Activated naive CD8-positive, alpha-beta T cell treated with anti-CD3 and anti-CD28 coated beads for 36 hours (primary cell): ENCODE results near the gene NUP214. TPM values are rescaled to one million over a fixed set of nuclear protein-coding genes. Genes with fewer than 3 reads are reported as not detected.

Experiments used
- DNase-seq: peaks from one replicate; pipeline ENCODE4 v3.0.0; 2021
- H3K27ac Mint-ChIP-seq: one replicate; pipeline ENCODE4 v1.8.0; 2022; ENCODE audit warnings: mild to moderate bottlenecking, moderate library complexity, mixed read lengths
- H3K27me3 Mint-ChIP-seq: one replicate; pipeline ENCODE4 v1.8.0; 2022; ENCODE audit warnings: mild to moderate bottlenecking, mixed read lengths
- H3K36me3 Mint-ChIP-seq: one replicate; pipeline ENCODE4 v1.8.0; 2021; ENCODE audit warnings: mild to moderate bottlenecking, mixed read lengths
- H3K4me1 Mint-ChIP-seq: one replicate; pipeline ENCODE4 v1.8.0; 2021; ENCODE audit warnings: mixed read lengths
- H3K4me3 Mint-ChIP-seq: one replicate; pipeline ENCODE4 v1.8.0; 2022; ENCODE audit warnings: mild to moderate bottlenecking, moderate library complexity, mixed read lengths
- H3K9me3 Mint-ChIP-seq: one replicate; pipeline ENCODE4 v1.8.0; 2022; ENCODE audit warnings: mixed read lengths
- total RNA-seq, 2 experiments: library from RNA; stranded (reverse); gene quantifications; one replicate each; pipeline ENCODE4 v1.2.3, GENCODE V29; 2021

The NUP214 gene
- total RNA-seq, 2 experiments from 2014 or later, result 68.2 to 73.2 TPM

- Mint-ChIP-seq H3K36me3 (peaks cover 5% of the 10 kb centered on the region), H3K27ac (no peak overlapping the region), H3K27me3 (peaks cover 12% of the 10 kb centered on the region), H3K9me3 (no peaks in the 10 kb centered on the region), H3K4me1 (peaks cover 6% of the 10 kb centered on the region), H3K4me3 (no peak overlapping the region)
- DNase-seq, result no peak
Observed at GRCh38 chr9:131120620-131121228, 4.7 kb upstream of the NUP214 start.

- Mint-ChIP-seq H3K27me3 (peaks cover 12% of the 10 kb centered on the region), H3K36me3 (peaks cover 9% of the 10 kb centered on the region), H3K27ac (no peak overlapping the region), H3K4me1 (peaks cover 12% of the 10 kb centered on the region), H3K9me3 (no peaks in the 10 kb centered on the region), H3K4me3 (no peak overlapping the region)
- DNase-seq, result no peak
Observed at GRCh38 chr9:131121346-131121745, 4.0 kb upstream of the NUP214 start.

DNA sequence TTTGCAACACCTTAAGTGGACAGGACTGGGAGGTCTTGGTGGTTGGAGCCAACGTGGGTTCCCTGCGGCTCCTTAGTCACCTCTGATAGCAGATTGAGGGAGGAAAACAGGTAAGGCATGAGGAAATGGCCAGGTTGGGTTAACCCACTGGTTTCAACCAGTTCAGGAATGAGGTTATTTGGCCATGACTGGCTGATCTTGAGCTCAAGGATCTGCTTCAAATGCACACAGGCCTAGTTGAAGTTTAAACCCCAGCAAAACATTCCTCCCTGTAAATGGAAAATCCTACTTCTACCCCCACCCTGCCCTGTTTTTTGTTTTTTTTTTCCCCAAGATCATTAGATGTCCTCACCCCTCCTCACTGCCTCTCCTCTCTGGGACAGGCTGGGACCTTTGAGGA is 3.2 kb upstream of the NUP214 start:
- Mint-ChIP-seq H3K36me3 (peaks cover 9% of the 10 kb centered on the region), H3K27me3 (peaks cover 8% of the 10 kb centered on the region), H3K4me1 (peaks cover 18% of the 10 kb centered on the region), H3K27ac (no peak overlapping the region), H3K4me3 (no peak overlapping the region), H3K9me3 (no peaks in the 10 kb centered on the region)
- DNase-seq, result no peak

- DNase-seq, result no peak
- Mint-ChIP-seq H3K27me3 (no peaks in the 10 kb centered on the region), H3K4me3 (peak overlapping the region; percentile 93), H3K36me3 (peaks cover 22% of the 10 kb centered on the region), H3K27ac (peak overlapping the region; percentile 96), H3K9me3 (no peaks in the 10 kb centered on the region), H3K4me1 (peaks cover 31% of the 10 kb centered on the region)
Observed at GRCh38 chr9:131125038-131125287, 423 bp upstream of the NUP214 start.

DNA sequence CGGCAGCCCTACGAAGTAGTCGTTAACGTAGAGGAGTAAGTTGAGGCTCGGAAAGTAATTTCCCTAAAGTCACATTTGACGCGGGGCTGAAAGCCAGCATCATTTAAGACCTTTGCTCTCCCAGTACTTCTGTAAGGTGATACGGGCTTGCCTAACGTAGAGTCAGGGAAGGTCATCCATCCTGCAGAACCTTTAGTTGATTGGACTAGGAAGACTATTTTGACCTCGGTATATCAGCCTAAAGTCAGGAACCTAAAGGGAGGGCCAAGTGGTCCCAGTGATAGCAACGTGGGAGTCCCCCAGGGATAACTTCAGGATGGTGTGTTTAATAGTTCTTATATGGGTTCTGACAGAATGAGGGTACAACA is 657 bp downstream of the NUP214 start:
- no peaks in the 10 kb centered on the region for H3K9me3 Mint-ChIP-seq
- H3K4me1 Mint-ChIP-seq, result peaks cover 35% of the 10 kb centered on the region
- H3K27ac Mint-ChIP-seq, result peak overlapping the region; percentile 96
- no peaks in the 10 kb centered on the region for H3K27me3 Mint-ChIP-seq
- H3K36me3 Mint-ChIP-seq, result peaks cover 24% of the 10 kb centered on the region
- H3K4me3 Mint-ChIP-seq, result peak overlapping the region; percentile 93
- DNase-seq, result no peak

- Mint-ChIP-seq H3K27me3 (no peaks in the 10 kb centered on the region), H3K4me1 (peaks cover 39% of the 10 kb centered on the region), H3K27ac (no peak overlapping the region), H3K9me3 (no peaks in the 10 kb centered on the region), H3K36me3 (peaks cover 35% of the 10 kb centered on the region), H3K4me3 (no peak overlapping the region)
- DNase-seq, result no peak
Observed at GRCh38 chr9:131129183-131129582, 3.8 kb downstream of the NUP214 start.

DNA sequence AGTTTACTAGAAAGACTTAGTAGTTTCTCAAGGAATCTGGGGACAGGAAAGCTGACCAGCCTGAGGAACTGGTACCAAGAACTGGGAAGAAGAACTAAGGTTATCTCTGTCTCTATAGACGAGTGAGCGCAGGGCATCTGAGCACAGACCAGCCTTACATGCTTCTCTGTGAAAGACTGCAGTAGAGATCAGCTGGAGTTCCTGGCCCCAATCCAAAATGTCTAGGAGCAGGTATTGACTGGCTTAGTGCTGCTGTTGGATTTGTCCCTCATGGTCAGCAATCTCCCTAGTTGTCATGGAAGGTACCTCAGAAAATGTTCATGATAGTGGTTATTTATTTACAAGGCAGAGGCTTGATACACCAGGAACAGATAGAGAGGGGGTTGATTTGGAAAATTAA is 13.3 kb downstream of the NUP214 start:
- Mint-ChIP-seq H3K9me3 (no peaks in the 10 kb centered on the region), H3K36me3 (peaks cover 25% of the 10 kb centered on the region), H3K27ac (no peak overlapping the region)

GRCh38 chr9:131140112-131140511 is 14.7 kb downstream of the NUP214 start:
- DNase-seq, result no peak
- Mint-ChIP-seq H3K27ac (no peak overlapping the region), H3K9me3 (no peaks in the 10 kb centered on the region), H3K36me3 (peaks cover 25% of the 10 kb centered on the region), H3K4me3 (no peak overlapping the region), H3K4me1 (no peaks in the 10 kb centered on the region), H3K27me3 (no peaks in the 10 kb centered on the region)

More for the DNA sequence above, 13.3 kb downstream of the NUP214 start:
- Mint-ChIP-seq H3K4me3 (no peak overlapping the region), H3K4me1 (no peaks in the 10 kb centered on the region), H3K27me3 (no peaks in the 10 kb centered on the region)
- no peak for DNase-seq

DNA sequence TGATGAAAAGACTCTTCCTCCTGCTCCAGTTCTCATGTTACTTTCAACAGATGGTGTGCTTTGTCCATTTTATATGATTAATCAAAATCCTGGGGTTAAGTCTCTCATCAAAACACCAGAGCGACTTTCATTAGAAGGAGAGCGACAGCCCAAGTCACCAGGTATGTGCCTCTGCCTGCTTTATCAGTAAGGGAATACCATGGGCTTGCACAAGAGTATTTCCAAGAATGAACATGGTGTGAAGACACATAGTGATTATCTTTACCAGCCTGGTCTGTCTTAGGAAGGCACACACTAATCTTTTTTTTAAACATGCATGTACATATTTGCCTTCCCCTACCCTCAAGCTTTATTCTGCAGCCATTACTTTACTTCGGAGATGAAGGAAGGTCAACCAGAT is 15.2 kb downstream of the NUP214 start:
- H3K36me3 Mint-ChIP-seq, result peaks cover 25% of the 10 kb centered on the region
- no peaks in the 10 kb centered on the region for H3K27me3 Mint-ChIP-seq
- no peak for DNase-seq
- H3K27ac Mint-ChIP-seq, result no peak overlapping the region
- H3K4me3 Mint-ChIP-seq, result no peak overlapping the region
- H3K9me3 Mint-ChIP-seq, result no peaks in the 10 kb centered on the region
- H3K4me1 Mint-ChIP-seq, result no peaks in the 10 kb centered on the region

- H3K9me3 Mint-ChIP-seq, result no peaks in the 10 kb centered on the region
- no peak overlapping the region for H3K27ac Mint-ChIP-seq
- no peaks in the 10 kb centered on the region for H3K4me1 Mint-ChIP-seq
- no peak for DNase-seq
- H3K36me3 Mint-ChIP-seq, result peaks cover 24% of the 10 kb centered on the region
- no peaks in the 10 kb centered on the region for H3K27me3 Mint-ChIP-seq
- H3K4me3 Mint-ChIP-seq, result no peak overlapping the region
Observed at GRCh38 chr9:131142160-131142559, 16.8 kb downstream of the NUP214 start.

GRCh38 chr9:131144201-131144600 is 18.8 kb downstream of the NUP214 start:
- Mint-ChIP-seq H3K27me3 (no peaks in the 10 kb centered on the region), H3K27ac (peak overlapping the region; percentile 43), H3K36me3 (peaks cover 19% of the 10 kb centered on the region), H3K4me3 (no peak overlapping the region), H3K9me3 (no peaks in the 10 kb centered on the region), H3K4me1 (peaks cover 6% of the 10 kb centered on the region)
- DNase-seq, result no peak

DNA sequence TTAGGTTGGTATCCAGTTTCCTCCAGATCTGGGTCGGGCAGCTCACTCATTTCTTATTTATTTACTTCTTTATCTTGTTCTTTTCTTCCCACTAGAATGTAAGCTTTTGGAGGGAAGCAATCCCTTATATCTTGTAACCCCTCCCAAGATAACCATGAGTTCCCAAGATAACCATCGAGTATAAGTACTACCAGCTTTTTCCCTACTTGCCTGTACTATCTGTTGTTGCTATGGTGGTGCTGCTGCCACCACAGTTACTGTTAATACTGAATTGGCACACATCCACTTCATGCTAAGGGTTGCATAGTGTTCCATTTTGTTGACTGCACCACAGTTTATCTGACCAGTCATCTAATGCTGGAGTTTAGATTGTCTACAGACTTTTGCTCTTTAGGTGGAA is 19.9 kb downstream of the NUP214 start:
- Mint-ChIP-seq H3K4me3 (no peak overlapping the region), H3K9me3 (no peaks in the 10 kb centered on the region), H3K27me3 (no peaks in the 10 kb centered on the region), H3K36me3 (peaks cover 22% of the 10 kb centered on the region), H3K4me1 (peaks cover 12% of the 10 kb centered on the region), H3K27ac (no peak overlapping the region)
- DNase-seq, result no peak

DNA sequence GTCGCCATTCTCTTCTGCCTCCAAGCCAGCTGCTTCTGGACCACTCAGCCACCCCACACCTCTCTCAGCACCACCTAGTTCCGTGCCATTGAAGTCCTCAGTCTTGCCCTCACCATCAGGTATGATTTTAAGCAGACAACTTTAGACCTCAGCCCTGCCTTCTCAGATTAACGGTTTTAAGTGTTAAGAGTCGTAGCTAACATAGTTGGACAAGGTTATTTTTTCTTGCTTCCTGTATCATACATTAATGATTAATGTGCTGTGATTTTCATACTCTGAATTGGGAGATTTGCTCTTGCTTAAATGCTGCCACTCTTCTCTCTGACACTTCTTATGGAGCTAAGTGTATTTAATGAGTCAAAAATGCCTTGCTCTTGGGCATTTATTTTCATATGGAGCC is 20.8 kb downstream of the NUP214 start:
- no peaks in the 10 kb centered on the region for H3K27me3 Mint-ChIP-seq
- DNase-seq, result no peak
- H3K9me3 Mint-ChIP-seq, result no peaks in the 10 kb centered on the region
- no peak overlapping the region for H3K4me3 Mint-ChIP-seq
- H3K36me3 Mint-ChIP-seq, result peaks cover 18% of the 10 kb centered on the region
- peaks cover 12% of the 10 kb centered on the region for H3K4me1 Mint-ChIP-seq
- no peak overlapping the region for H3K27ac Mint-ChIP-seq

GRCh38 chr9:131148276-131148675 is 22.9 kb downstream of the NUP214 start:
- H3K9me3 Mint-ChIP-seq, result no peaks in the 10 kb centered on the region
- DNase-seq, result no peak
- peaks cover 12% of the 10 kb centered on the region for H3K4me1 Mint-ChIP-seq
- H3K27ac Mint-ChIP-seq, result no peak overlapping the region
- no peaks in the 10 kb centered on the region for H3K27me3 Mint-ChIP-seq
- no peak overlapping the region for H3K4me3 Mint-ChIP-seq
- peaks cover 20% of the 10 kb centered on the region for H3K36me3 Mint-ChIP-seq

- Mint-ChIP-seq H3K36me3 (peaks cover 23% of the 10 kb centered on the region), H3K4me1 (peaks cover 15% of the 10 kb centered on the region), H3K27me3 (no peaks in the 10 kb centered on the region), H3K27ac (peak overlapping the region; percentile 50), H3K4me3 (no peak overlapping the region), H3K9me3 (no peaks in the 10 kb centered on the region)
- no peak for DNase-seq
Observed at GRCh38 chr9:131148966-131149687, 23.7 kb downstream of the NUP214 start.

GRCh38 chr9:131149688-131150053 is 24.3 kb downstream of the NUP214 start:
- Mint-ChIP-seq H3K4me3 (no peak overlapping the region), H3K4me1 (peaks cover 15% of the 10 kb centered on the region), H3K36me3 (peaks cover 24% of the 10 kb centered on the region), H3K27ac (peak overlapping the region; percentile 50), H3K9me3 (no peaks in the 10 kb centered on the region), H3K27me3 (no peaks in the 10 kb centered on the region)
- no peak for DNase-seq
